ENCODE results near the gene USP31.

Gene USP31

DNA sequence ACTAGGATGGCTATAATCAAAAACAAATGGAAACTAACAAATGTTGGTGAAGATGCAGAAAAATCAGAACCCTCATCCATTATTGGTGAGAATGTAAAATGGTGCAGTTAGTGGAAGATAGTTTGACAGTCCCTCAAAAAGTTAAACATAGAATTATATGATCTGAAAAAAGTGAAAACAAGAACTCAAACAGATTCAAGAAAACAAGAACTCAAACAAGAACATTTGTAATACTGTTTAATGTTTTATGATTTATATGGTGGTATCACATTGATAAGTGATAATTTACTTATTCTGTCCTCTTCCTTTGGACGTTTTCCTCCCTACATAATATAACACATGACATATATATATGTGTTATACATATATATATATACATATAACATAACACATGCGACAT is 12.0 kb downstream of the USP31 start:
- no peak overlapping the region for H3K9ac ChIP-seq (ENCODE audit: low read depth, low read length)
- H3K36me3 ChIP-seq (ENCODE audit: insufficient read depth, low read length), result no peaks in the 10 kb centered on the region
- H3K27ac ChIP-seq (ENCODE audit: low read length), result no peak overlapping the region
- no peak overlapping the region for H3K4me2 ChIP-seq (ENCODE audit: insufficient read depth, low read length)
- no peak overlapping the region for H3K4me3 ChIP-seq (ENCODE audit: low read depth in 1 of 2, low read length in 2 of 2)
- H2AFZ ChIP-seq (ENCODE audit: low read depth, low read length), result no peak overlapping the region
- ATAC-seq (ENCODE audit: insufficient read depth, low read depth), result no peak
- no peaks in the 10 kb centered on the region for H3K9me3 ChIP-seq (ENCODE audit: insufficient read depth, low read length, severe bottlenecking)
- no peak for DNase-seq
- H4K20me1 ChIP-seq (ENCODE audit: insufficient read depth, low read length), result peaks cover 52% of the 10 kb centered on the region
- no peaks in the 10 kb centered on the region for H3K27me3 ChIP-seq (ENCODE audit: insufficient read depth, low read length, poor library complexity)
- H3K79me2 ChIP-seq (ENCODE audit: insufficient read depth, low read length), result peaks cover 74% of the 10 kb centered on the region
- TF ChIP-seq, protein P1, sequence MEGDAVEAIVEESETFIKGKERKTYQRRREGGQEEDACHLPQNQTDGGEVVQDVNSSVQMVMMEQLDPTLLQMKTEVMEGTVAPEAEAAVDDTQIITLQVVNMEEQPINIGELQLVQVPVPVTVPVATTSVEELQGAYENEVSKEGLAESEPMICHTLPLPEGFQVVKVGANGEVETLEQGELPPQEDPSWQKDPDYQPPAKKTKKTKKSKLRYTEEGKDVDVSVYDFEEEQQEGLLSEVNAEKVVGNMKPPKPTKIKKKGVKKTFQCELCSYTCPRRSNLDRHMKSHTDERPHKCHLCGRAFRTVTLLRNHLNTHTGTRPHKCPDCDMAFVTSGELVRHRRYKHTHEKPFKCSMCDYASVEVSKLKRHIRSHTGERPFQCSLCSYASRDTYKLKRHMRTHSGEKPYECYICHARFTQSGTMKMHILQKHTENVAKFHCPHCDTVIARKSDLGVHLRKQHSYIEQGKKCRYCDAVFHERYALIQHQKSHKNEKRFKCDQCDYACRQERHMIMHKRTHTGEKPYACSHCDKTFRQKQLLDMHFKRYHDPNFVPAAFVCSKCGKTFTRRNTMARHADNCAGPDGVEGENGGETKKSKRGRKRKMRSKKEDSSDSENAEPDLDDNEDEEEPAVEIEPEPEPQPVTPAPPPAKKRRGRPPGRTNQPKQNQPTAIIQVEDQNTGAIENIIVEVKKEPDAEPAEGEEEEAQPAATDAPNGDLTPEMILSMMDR (IDR thresholded peaks at IDR 0.05; ENCODE audit: borderline replicate concordance, extremely low read depth, low read length, poor library complexity, severe bottlenecking), result no peak
- TF ChIP-seq EZH2 (IDR thresholded peaks at IDR 0.05; ENCODE audit: borderline replicate concordance, low read depth, low read length, severe bottlenecking), result no peak
- H3K4me1 ChIP-seq (ENCODE audit: insufficient read depth, low read length), result no peaks in the 10 kb centered on the region

DNA sequence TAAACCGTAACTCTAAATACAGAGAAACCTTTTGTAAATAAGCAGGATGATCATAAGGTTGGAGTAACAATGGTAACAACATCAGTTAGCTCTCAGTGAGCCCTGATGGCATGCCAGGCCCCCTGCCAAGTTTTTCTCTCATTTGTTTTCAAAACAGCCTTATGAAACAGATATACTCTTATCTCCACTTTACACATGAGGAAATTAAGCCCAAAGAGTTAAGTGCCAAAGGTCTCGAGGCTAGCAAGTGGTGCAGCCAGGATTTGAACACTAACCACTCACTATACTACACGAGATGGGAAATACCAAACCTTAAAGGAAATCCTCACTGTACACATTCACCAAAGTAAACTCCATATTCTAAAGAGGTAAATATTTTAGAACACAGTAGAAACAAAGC is 15.0 kb downstream of the USP31 start:
- ATAC-seq (ENCODE audit: insufficient read depth, low read depth), result no peak
- H3K4me2 ChIP-seq (ENCODE audit: insufficient read depth, low read length), result no peak overlapping the region

DNA sequence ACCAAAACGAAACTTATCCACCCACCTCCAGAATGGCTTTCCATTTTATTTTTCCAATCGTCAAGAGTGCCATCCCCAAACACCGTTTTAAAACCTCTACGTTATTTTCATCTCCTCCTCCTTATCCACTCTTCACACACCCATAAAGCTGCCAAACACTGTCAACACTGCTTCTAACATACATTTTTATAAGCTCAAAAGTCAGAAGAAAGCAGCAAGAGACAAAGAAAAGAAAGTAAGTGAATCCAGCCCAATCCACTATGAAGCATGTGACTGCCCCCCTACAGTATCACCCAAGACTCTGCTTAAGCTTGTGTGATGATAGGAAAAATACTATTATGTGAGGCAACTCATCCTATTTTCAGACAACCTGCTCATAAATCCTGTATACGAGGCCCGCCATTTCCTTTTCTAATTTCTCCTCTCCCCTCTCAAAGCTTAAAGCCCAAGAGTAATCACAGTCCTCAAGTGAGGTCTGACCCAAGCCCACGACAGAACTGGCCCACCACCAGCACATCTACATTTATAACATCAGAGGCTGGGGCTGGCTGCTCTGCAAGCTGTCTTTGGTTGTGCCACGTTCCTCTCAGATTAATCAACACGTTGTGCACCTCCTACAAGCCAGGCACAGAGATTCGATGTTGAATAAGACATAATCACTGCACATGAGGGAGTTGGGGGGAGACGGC is 16.3 kb downstream of the USP31 start:
- Histone ChIP-seq H3K9me3 (ENCODE audit: insufficient read depth, low read length, severe bottlenecking) (no peaks in the 10 kb centered on the region), H2AFZ (ENCODE audit: low read depth, low read length) (no peak overlapping the region), H4K20me1 (ENCODE audit: insufficient read depth, low read length) (peaks cover 62% of the 10 kb centered on the region; the same call in 1 of the 2 replicates), H3K36me3 (ENCODE audit: insufficient read depth, low read length) (no peaks in the 10 kb centered on the region), H3K79me2 (ENCODE audit: insufficient read depth, low read length) (peaks cover 78% of the 10 kb centered on the region), H3K9ac (ENCODE audit: low read depth, low read length) (no peak overlapping the region), H3K27ac (ENCODE audit: low read length) (no peak overlapping the region), H3K4me2 (ENCODE audit: insufficient read depth, low read length) (no peak overlapping the region), H3K4me3 (ENCODE audit: low read depth in 1 of 2, low read length in 2 of 2) (no peak overlapping the region), H3K4me1 (ENCODE audit: insufficient read depth, low read length) (no peaks in the 10 kb centered on the region), H3K27me3 (ENCODE audit: insufficient read depth, low read length, poor library complexity) (no peaks in the 10 kb centered on the region)
- ATAC-seq (ENCODE audit: insufficient read depth, low read depth) (no peak), DNase-seq (no peak)
- TF ChIP-seq EZH2 (IDR thresholded peaks at IDR 0.05; ENCODE audit: borderline replicate concordance, low read depth, low read length, severe bottlenecking), result no peak
- TF ChIP-seq, protein P1 (IDR thresholded peaks at IDR 0.05; ENCODE audit: borderline replicate concordance, extremely low read depth, low read length, poor library complexity, severe bottlenecking), result no peak

More for the DNA sequence above, 15.0 kb downstream of the USP31 start:
- no peaks in the 10 kb centered on the region for H3K4me1 ChIP-seq (ENCODE audit: insufficient read depth, low read length)
- TF ChIP-seq, protein P1 (IDR thresholded peaks at IDR 0.05; ENCODE audit: borderline replicate concordance, extremely low read depth, low read length, poor library complexity, severe bottlenecking), result no peak
- no peak for TF ChIP-seq EZH2 (IDR thresholded peaks at IDR 0.05; ENCODE audit: borderline replicate concordance, low read depth, low read length, severe bottlenecking)
- H4K20me1 ChIP-seq (ENCODE audit: insufficient read depth, low read length), result peaks cover 62% of the 10 kb centered on the region; the same call in 1 of the 2 replicates
- H3K9ac ChIP-seq (ENCODE audit: low read depth, low read length), result no peak overlapping the region
- no peak overlapping the region for H2AFZ ChIP-seq (ENCODE audit: low read depth, low read length)
- DNase-seq, result no peak
- H3K27me3 ChIP-seq (ENCODE audit: insufficient read depth, low read length, poor library complexity), result no peaks in the 10 kb centered on the region
- H3K36me3 ChIP-seq (ENCODE audit: insufficient read depth, low read length), result no peaks in the 10 kb centered on the region
- no peak overlapping the region for H3K4me3 ChIP-seq (ENCODE audit: low read depth in 1 of 2, low read length in 2 of 2)
- H3K27ac ChIP-seq (ENCODE audit: low read length), result no peak overlapping the region
- no peaks in the 10 kb centered on the region for H3K9me3 ChIP-seq (ENCODE audit: insufficient read depth, low read length, severe bottlenecking)
- peaks cover 74% of the 10 kb centered on the region for H3K79me2 ChIP-seq (ENCODE audit: insufficient read depth, low read length)
